Raji (cell line): ENCODE data around the gene PGLYRP3.

ENCODE experiments used
- POLR2A ChIP-seq: IDR thresholded peaks from 2 replicates; pipeline ENCODE4 v1.6.1; 2011; ENCODE audit warnings: low read depth, low read length, control low read depth; ENCODE audit not compliant: insufficient read depth

PGLYRP3 gene

GRCh38 chr1:153293480-153293775 is 19.3 kb downstream of the PGLYRP3 start:
- TF ChIP-seq POLR2A = no peak

GRCh38 chr1:153292740-153293479 is 19.8 kb downstream of the PGLYRP3 start:
- TF ChIP-seq POLR2A = no peak

GRCh38 chr1:153292185-153292584 is 20.6 kb downstream of the PGLYRP3 start:
- TF ChIP-seq POLR2A = no peak

GRCh38 chr1:153291514-153291913 is 21.2 kb downstream of the PGLYRP3 start:
- TF ChIP-seq POLR2A = no peak

- TF ChIP-seq POLR2A = no peak
Observed at GRCh38 chr1:153288634-153289275, 24.0 kb downstream of the PGLYRP3 start.

- TF ChIP-seq POLR2A = no peak
Observed at GRCh38 chr1:153277852-153278251, 34.9 kb downstream of the PGLYRP3 start.

GRCh38 chr1:153272186-153272585 is 40.6 kb downstream of the PGLYRP3 start:
- no peak for TF ChIP-seq POLR2A

- TF ChIP-seq POLR2A = no peak
Observed at GRCh38 chr1:153271711-153272110, 41.0 kb downstream of the PGLYRP3 start.

GRCh38 chr1:153265457-153265856 is 47.3 kb downstream of the PGLYRP3 start:
- no peak for TF ChIP-seq POLR2A

- TF ChIP-seq POLR2A = no peak
Observed at GRCh38 chr1:153262462-153263157, 50.1 kb downstream of the PGLYRP3 start.

- TF ChIP-seq POLR2A = no peak
Observed at GRCh38 chr1:153262070-153262366, 50.7 kb downstream of the PGLYRP3 start.

GRCh38 chr1:153261281-153262069 is 51.3 kb downstream of the PGLYRP3 start:
- no peak for TF ChIP-seq POLR2A

GRCh38 chr1:153260585-153261280 is 52.0 kb downstream of the PGLYRP3 start:
- no peak for TF ChIP-seq POLR2A

- no peak for TF ChIP-seq POLR2A
Observed at GRCh38 chr1:153259387-153259786, 53.4 kb downstream of the PGLYRP3 start, which contains the start of gene LORICRIN. TSS of gene LORICRIN (plus strand) at chr1:153259687. CDS start at chr1:153260950, 1,263 bp downstream.

- no peak for TF ChIP-seq POLR2A
Observed at GRCh38 chr1:153253693-153254092, 59.1 kb downstream of the PGLYRP3 start.
